Stimulated activated memory B cell treated with anti-CD40 and anti-IgM and Interleukin-4, amounts not matched to agents 10 μg/mL and 1 μg/mL and 100 μg/mL, for 72 hours (primary cell): Measurements from ENCODE around the gene PPFIA2.

Source experiments
- ATAC-seq: fragments of 150-1000 bp; cut with Tn5 transposase; 2 replicates; pipeline ENCODE4 v1.10.0; 2021
- H3K27ac Mint-ChIP-seq: one replicate; pipeline ENCODE4 v1.8.0; 2022; ENCODE audit warnings: mild to moderate bottlenecking, mixed read lengths
- H3K27me3 Mint-ChIP-seq: one replicate; pipeline ENCODE4 v1.8.0; 2022; ENCODE audit warnings: mixed read lengths
- H3K36me3 Mint-ChIP-seq: one replicate; pipeline ENCODE4 v1.8.0; 2022; ENCODE audit warnings: mixed read lengths
- H3K4me1 Mint-ChIP-seq: one replicate; pipeline ENCODE4 v1.8.0; 2022; ENCODE audit warnings: mixed read lengths
- H3K4me3 Mint-ChIP-seq: one replicate; pipeline ENCODE4 v1.8.0; 2022; ENCODE audit warnings: mild to moderate bottlenecking, moderate library complexity, mixed read lengths
- H3K9me3 Mint-ChIP-seq: one replicate; pipeline ENCODE4 v1.8.0; 2022; ENCODE audit warnings: mixed read lengths

The PPFIA2 gene

DNA sequence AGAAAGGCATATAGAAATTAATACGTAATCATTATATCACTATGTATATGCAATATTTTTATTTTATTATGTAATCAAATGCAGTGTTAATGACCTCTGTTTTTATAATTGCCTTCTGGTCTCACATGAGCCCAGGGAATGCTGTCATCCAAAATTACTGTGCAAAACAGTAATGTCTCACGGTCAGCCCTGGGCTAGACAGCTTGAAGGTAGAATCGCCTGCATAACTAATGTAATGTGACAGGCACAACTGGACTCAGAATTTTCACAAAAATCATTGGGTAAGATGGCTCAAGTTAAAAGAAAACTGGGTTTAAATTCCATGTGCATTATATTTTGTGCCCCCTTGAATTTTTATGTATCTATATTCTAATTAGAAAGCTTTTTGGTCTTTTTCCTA is 293.3 kb downstream of the PPFIA2 start:
- H3K4me1 Mint-ChIP-seq, result no peaks in the 10 kb centered on the region
- ATAC-seq, result no peak
- no peak overlapping the region for H3K4me3 Mint-ChIP-seq
- no peaks in the 10 kb centered on the region for H3K27me3 Mint-ChIP-seq
- H3K9me3 Mint-ChIP-seq, result peaks cover 3% of the 10 kb centered on the region
- H3K36me3 Mint-ChIP-seq, result no peaks in the 10 kb centered on the region
- no peak overlapping the region for H3K27ac Mint-ChIP-seq

DNA sequence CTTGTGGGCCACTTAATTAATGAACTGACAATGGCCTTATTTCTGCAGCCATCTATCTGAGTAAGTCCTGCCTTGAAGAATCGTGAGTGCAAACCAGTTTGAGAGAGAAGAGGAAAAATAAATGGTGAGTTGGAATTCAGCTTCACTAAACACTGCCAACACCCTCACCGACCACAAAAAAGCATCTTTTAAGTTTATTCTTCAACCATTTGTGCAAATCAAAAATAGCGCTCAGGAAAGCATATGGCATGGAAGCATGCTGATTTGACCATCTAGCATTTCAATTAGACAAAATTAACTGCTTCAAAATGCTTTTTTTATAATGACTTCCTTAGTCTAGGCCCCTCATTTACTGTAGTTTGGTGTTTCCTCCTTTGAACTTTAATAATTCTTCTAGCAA is 294.0 kb downstream of the PPFIA2 start:
- Mint-ChIP-seq H3K4me1 (no peaks in the 10 kb centered on the region), H3K4me3 (no peak overlapping the region), H3K27me3 (no peaks in the 10 kb centered on the region), H3K36me3 (no peaks in the 10 kb centered on the region), H3K9me3 (peaks cover 3% of the 10 kb centered on the region), H3K27ac (no peak overlapping the region)
- no peak for ATAC-seq

GRCh38 chr12:81461163-81461562 is 298.0 kb downstream of the PPFIA2 start:
- Mint-ChIP-seq H3K4me1 (no peaks in the 10 kb centered on the region), H3K4me3 (no peak overlapping the region), H3K9me3 (peaks cover 3% of the 10 kb centered on the region), H3K27ac (no peak overlapping the region), H3K27me3 (no peaks in the 10 kb centered on the region), H3K36me3 (no peaks in the 10 kb centered on the region)
- ATAC-seq, result no peak

DNA sequence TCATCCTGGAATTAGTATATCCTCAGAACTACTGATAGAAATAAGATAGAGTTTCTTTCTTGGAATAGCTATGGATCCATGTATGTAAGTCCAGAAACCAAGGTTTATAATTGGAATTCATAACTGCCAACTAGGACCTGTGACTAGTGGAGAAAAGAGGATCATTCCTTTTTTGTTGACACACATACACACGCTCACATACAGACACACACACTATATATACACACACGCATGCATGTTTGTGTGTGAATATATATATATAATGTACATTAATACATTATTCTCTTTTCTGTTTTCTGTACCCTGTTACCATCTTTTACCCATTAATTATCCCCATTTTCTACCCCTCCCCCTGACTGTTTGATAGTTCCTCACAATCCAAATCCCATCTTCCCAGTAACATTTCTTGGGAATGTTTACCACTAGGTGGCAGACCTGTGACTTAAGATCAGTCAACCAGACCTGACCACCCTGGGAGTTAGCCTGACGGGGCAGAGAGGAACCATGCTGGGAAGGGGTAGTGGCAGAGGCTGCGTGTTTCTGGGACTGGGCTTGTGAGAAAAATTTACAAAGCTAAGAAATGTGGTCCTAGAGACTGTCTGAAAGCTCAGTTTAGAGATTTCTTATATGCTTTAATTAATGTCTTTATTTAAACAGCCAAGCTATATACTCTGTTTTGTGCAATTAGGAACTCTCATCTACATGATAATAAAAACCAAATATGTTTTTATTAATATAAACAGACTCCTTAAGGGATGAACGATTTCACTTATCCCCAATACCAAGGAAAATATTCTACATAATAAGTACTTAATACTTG is 308.0 kb downstream of the PPFIA2 start:
- ATAC-seq, result no peak
- peaks cover 7% of the 10 kb centered on the region for H3K9me3 Mint-ChIP-seq
- H3K4me1 Mint-ChIP-seq, result no peaks in the 10 kb centered on the region
- no peaks in the 10 kb centered on the region for H3K27me3 Mint-ChIP-seq
- no peaks in the 10 kb centered on the region for H3K36me3 Mint-ChIP-seq
- no peak overlapping the region for H3K27ac Mint-ChIP-seq
- no peak overlapping the region for H3K4me3 Mint-ChIP-seq

DNA sequence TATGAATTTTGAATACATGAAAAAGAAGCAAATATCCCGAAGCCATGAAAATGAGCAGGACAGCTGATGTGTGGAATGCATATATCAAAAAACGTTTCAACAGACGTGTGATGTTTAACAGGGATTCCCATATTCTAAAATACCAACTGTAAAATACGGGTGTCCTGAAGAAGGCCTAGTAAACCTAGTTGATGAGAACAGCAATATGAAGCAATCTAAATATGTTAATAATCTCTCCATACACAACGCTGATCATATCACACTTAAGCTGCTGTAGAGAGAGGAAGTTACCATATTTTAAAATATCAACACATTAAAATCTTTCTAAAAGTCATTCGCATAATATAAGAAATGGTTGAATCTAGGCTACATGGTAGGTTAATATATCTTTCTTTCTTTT is 317.5 kb downstream of the PPFIA2 start:
- no peaks in the 10 kb centered on the region for H3K27me3 Mint-ChIP-seq
- H3K9me3 Mint-ChIP-seq, result peaks cover 3% of the 10 kb centered on the region
- H3K4me1 Mint-ChIP-seq, result no peaks in the 10 kb centered on the region
- no peak overlapping the region for H3K4me3 Mint-ChIP-seq
- H3K36me3 Mint-ChIP-seq, result no peaks in the 10 kb centered on the region
- no peak for ATAC-seq
- no peak overlapping the region for H3K27ac Mint-ChIP-seq

- ATAC-seq, result no peak
- Mint-ChIP-seq H3K27ac (no peak overlapping the region), H3K27me3 (no peaks in the 10 kb centered on the region), H3K4me1 (no peaks in the 10 kb centered on the region), H3K36me3 (no peaks in the 10 kb centered on the region), H3K4me3 (no peak overlapping the region), H3K9me3 (peaks cover 3% of the 10 kb centered on the region)
Observed at GRCh38 chr12:81440001-81440400, 319.1 kb downstream of the PPFIA2 start.

GRCh38 chr12:81439344-81439743 is 319.8 kb downstream of the PPFIA2 start:
- no peak overlapping the region for H3K27ac Mint-ChIP-seq
- no peaks in the 10 kb centered on the region for H3K27me3 Mint-ChIP-seq
- H3K36me3 Mint-ChIP-seq, result no peaks in the 10 kb centered on the region
- no peaks in the 10 kb centered on the region for H3K4me1 Mint-ChIP-seq
- H3K9me3 Mint-ChIP-seq, result peaks cover 3% of the 10 kb centered on the region
- ATAC-seq, result no peak
- H3K4me3 Mint-ChIP-seq, result no peak overlapping the region

GRCh38 chr12:81417056-81417455 is 342.1 kb downstream of the PPFIA2 start:
- no peak for ATAC-seq
- no peaks in the 10 kb centered on the region for H3K4me1 Mint-ChIP-seq
- no peak overlapping the region for H3K4me3 Mint-ChIP-seq
- peaks cover 6% of the 10 kb centered on the region for H3K9me3 Mint-ChIP-seq
- no peaks in the 10 kb centered on the region for H3K27me3 Mint-ChIP-seq
- H3K27ac Mint-ChIP-seq, result no peak overlapping the region
- H3K36me3 Mint-ChIP-seq, result no peaks in the 10 kb centered on the region

DNA sequence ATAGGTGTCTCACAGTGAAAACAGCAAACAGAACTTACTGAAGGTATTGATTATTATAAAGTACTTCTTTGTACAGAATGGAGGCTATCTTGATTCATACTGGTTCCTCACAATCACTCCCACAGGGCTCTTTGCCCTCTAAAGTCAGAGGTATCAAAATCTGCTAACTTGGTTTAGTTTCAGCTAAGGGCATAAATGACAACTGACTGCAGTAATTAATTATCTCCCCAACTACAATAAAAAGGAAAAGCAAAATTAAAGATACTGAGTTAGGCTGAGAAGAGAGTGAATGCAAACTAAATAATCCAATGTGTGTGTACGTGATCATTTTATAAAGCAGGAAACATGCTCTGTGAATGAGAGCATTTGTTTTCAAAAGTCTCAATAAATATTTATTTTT is 342.6 kb downstream of the PPFIA2 start:
- Mint-ChIP-seq H3K9me3 (peaks cover 5% of the 10 kb centered on the region), H3K4me1 (no peaks in the 10 kb centered on the region), H3K4me3 (no peak overlapping the region), H3K36me3 (no peaks in the 10 kb centered on the region), H3K27me3 (no peaks in the 10 kb centered on the region), H3K27ac (no peak overlapping the region)
- no peak for ATAC-seq

- ATAC-seq, result no peak
- Mint-ChIP-seq H3K27me3 (no peaks in the 10 kb centered on the region), H3K27ac (no peak overlapping the region), H3K4me1 (no peaks in the 10 kb centered on the region), H3K36me3 (no peaks in the 10 kb centered on the region), H3K9me3 (no peaks in the 10 kb centered on the region), H3K4me3 (no peak overlapping the region)
Observed at GRCh38 chr12:81414441-81414840, 344.7 kb downstream of the PPFIA2 start.

DNA sequence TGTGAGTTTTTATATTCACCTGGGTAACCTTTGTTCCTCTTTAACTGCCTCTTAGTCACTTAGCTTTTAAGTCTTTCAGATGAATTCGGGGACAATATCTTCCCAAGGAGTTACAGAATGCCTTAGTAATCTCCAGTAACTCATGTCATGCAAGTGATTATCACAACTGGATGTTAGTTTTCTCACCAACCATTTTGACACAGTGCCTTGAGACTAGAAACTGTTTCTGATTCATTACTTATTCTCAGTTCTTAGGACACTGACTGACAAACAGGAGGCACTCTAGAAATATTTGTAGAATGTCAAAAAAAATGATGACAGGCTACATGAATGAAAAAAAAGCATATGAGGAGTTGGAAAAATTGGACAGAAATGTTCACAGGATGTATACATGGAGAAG is 346.2 kb downstream of the PPFIA2 start:
- ATAC-seq, result no peak
- no peaks in the 10 kb centered on the region for H3K9me3 Mint-ChIP-seq
- no peaks in the 10 kb centered on the region for H3K27me3 Mint-ChIP-seq
- no peaks in the 10 kb centered on the region for H3K36me3 Mint-ChIP-seq
- no peak overlapping the region for H3K4me3 Mint-ChIP-seq
- H3K27ac Mint-ChIP-seq, result no peak overlapping the region
- no peaks in the 10 kb centered on the region for H3K4me1 Mint-ChIP-seq

- Mint-ChIP-seq H3K27ac (no peak overlapping the region), H3K9me3 (peaks cover 6% of the 10 kb centered on the region), H3K27me3 (no peaks in the 10 kb centered on the region), H3K4me3 (no peak overlapping the region), H3K36me3 (no peaks in the 10 kb centered on the region), H3K4me1 (no peaks in the 10 kb centered on the region)
- no peak for ATAC-seq
Observed at GRCh38 chr12:81403348-81403747, 355.8 kb downstream of the PPFIA2 start.

DNA sequence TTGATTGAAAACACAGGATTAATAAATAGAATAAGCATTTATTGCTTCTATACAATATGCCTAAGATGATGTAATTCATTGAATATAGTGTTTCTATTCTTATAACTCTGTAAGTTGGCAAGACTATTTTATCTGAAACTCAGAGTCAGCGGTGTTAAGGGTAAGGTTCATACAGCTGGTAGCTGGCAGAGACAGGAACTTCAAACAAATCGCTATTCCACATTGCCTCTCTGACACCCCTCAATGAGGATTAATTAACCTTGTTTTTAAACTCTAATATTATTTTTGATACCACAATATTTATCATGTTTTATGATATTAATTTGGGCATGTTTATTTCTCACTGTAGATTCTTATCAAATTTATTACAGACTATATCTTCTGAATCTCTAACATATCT is 357.9 kb downstream of the PPFIA2 start:
- Mint-ChIP-seq H3K36me3 (no peaks in the 10 kb centered on the region), H3K9me3 (peaks cover 4% of the 10 kb centered on the region), H3K4me3 (no peak overlapping the region), H3K27ac (no peak overlapping the region), H3K27me3 (no peaks in the 10 kb centered on the region), H3K4me1 (no peaks in the 10 kb centered on the region)
- ATAC-seq, result no peak

GRCh38 chr12:81400024-81400423 is 359.1 kb downstream of the PPFIA2 start:
- no peak overlapping the region for H3K4me3 Mint-ChIP-seq
- no peaks in the 10 kb centered on the region for H3K27me3 Mint-ChIP-seq
- no peak overlapping the region for H3K27ac Mint-ChIP-seq
- peaks cover 5% of the 10 kb centered on the region for H3K9me3 Mint-ChIP-seq
- no peaks in the 10 kb centered on the region for H3K4me1 Mint-ChIP-seq
- no peaks in the 10 kb centered on the region for H3K36me3 Mint-ChIP-seq
- no peak for ATAC-seq

DNA sequence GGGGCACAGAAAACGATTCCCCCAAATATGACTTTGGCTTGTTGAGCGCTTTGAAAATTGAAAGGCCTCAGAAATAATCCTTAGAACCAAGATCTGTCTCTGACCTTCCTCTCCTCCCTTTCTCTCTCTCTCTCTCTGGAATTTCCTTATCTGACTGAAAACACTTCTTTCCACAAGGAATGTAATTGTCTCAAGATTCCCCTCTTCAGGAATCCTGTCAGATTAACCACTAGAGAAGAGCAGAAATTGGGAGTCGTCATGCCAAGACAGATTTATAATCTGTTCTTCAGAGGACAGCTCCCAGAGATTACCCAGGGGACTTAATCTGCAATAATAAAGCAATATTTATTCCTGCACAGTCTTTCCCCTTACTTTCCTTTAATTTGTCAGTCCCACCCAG is 363.7 kb downstream of the PPFIA2 start:
- Mint-ChIP-seq H3K27me3 (no peaks in the 10 kb centered on the region), H3K27ac (no peak overlapping the region), H3K4me3 (no peak overlapping the region), H3K9me3 (peaks cover 3% of the 10 kb centered on the region), H3K36me3 (no peaks in the 10 kb centered on the region), H3K4me1 (no peaks in the 10 kb centered on the region)
- ATAC-seq, result no peak

- Mint-ChIP-seq H3K9me3 (no peaks in the 10 kb centered on the region), H3K27me3 (no peaks in the 10 kb centered on the region), H3K36me3 (no peaks in the 10 kb centered on the region), H3K4me3 (no peak overlapping the region), H3K27ac (no peak overlapping the region), H3K4me1 (no peaks in the 10 kb centered on the region)
- no peak for ATAC-seq
Observed at GRCh38 chr12:81389550-81390099, 369.5 kb downstream of the PPFIA2 start.
